ENCODE measurements around the gene SLX4IP. TPM values are rescaled to one million over a fixed set of nuclear protein-coding genes. Genes with fewer than 3 reads are reported as not detected.

Gene SLX4IP
- polyA plus RNA-seq, 3 donors, result 0.76 to 2.5 (median 1.1) TPM

- no peak overlapping the region for H3K4me2 ChIP-seq (replicated peaks; ENCODE audit: extremely low read depth, low read length, poor library complexity, severe bottlenecking)
- Mint-ChIP-seq H3K9me3 (no peaks in the 10 kb centered on the region), H3K4me3 (no peak overlapping the region), H3K36me3 (peaks cover 50 to 56% of the 10 kb centered on the region in 2 donors), H3K4me1 (no peaks in the 10 kb centered on the region), H3K27me3 (ENCODE audit: low read depth in 3 of 3) (no peaks in the 10 kb centered on the region), H3K27ac (no peak overlapping the region)
- intact Hi-C loops (cut with micrococcal nuclease), result no loop called here
- H3K79me2 ChIP-seq (ENCODE audit: insufficient read depth, low read length), result no peaks in the 10 kb centered on the region
- H3K4me3 ChIP-seq (replicated peaks in 1 of 3; ENCODE audit: low read depth in 2 of 3, low read length in 3 of 3), result no peak overlapping the region
- no peaks in the 10 kb centered on the region for H3K27me3 ChIP-seq (ENCODE audit: control insufficient read depth in 2 of 2, insufficient read depth in 2 of 2, low read length in 2 of 2)
- H3K36me3 ChIP-seq (replicated peaks in 1 of 2; ENCODE audit: control insufficient read depth in 1 of 2, insufficient read depth in 2 of 2, low read length in 2 of 2), result peaks cover 3 to 60% of the 10 kb centered on the region in 2 donors
- no peak for DNase-seq
- no peaks in the 10 kb centered on the region for H4K20me1 ChIP-seq (ENCODE audit: insufficient read depth, low read length)
- H3K4me1 ChIP-seq (ENCODE audit: control insufficient read depth in 1 of 2, insufficient read depth in 2 of 2, low read length in 2 of 2), result no peaks in the 10 kb centered on the region
- no peaks in the 10 kb centered on the region for H3K9me3 ChIP-seq (replicated peaks in 1 of 2; ENCODE audit: control insufficient read depth in 1 of 2, insufficient read depth in 1 of 2, low read length in 2 of 2)
- no peak for TF ChIP-seq CTCF (IDR thresholded peaks at IDR 0.05)
- H3K27ac ChIP-seq (ENCODE audit: low read depth in 1 of 2, low read length in 2 of 2), result no peak overlapping the region
- no peak overlapping the region for H2AFZ ChIP-seq (ENCODE audit: insufficient read depth, low read depth, low read length, poor library complexity, severe bottlenecking)
- WGBS (ENCODE audit: insufficient coverage), result no CpG with 5 or more reads among the region's 2 CpGs
- H3K9ac ChIP-seq (ENCODE audit: insufficient read depth, low read length, poor library complexity, severe bottlenecking), result no peak overlapping the region
These were observed 169.8 kb downstream of the SLX4IP start for GRCh38 chr20:10604865-10605440.

DNA sequence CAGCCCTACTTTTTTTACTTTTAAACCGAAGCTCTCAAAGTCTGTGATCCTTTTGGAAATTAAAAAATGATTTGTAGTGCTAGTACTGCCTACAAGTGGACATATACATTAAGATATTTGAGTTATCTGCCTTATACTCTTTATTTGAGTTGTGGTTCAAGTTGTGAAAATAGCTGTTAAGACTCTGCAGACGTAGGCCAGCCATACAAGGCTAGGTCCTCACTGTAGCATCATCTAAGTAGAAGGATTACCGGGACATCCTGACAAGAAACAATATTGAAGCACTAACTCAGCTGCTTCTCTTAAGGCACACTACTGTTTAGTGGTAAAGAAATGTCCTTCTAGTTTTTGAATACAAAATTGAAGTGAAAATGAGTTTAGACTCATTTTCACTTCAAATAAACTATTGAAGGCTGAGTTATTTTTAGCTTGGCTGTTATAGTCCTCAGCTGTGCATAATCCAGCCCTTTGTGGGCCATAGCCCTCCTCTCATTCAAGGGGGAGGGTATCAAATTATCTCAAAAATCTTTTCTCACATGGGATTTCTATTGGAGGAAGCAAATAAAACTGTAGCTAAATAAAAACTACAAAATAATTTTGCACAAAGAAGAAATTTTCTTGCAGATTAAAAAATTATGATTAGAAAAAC, 170.6 kb downstream of the SLX4IP start:
- H4K20me1 ChIP-seq (ENCODE audit: insufficient read depth, low read length), result no peaks in the 10 kb centered on the region
- no peaks in the 10 kb centered on the region for H3K9me3 ChIP-seq (replicated peaks in 1 of 2; ENCODE audit: control insufficient read depth in 1 of 2, insufficient read depth in 1 of 2, low read length in 2 of 2)
- H3K9ac ChIP-seq (ENCODE audit: insufficient read depth, low read length, poor library complexity, severe bottlenecking), result no peak overlapping the region
- H3K27me3 ChIP-seq (ENCODE audit: control insufficient read depth in 2 of 2, insufficient read depth in 2 of 2, low read length in 2 of 2), result no peaks in the 10 kb centered on the region
- H3K36me3 Mint-ChIP-seq, result peaks cover 46 to 50% of the 10 kb centered on the region in 2 donors
- TF ChIP-seq CTCF (IDR thresholded peaks at IDR 0.05), result no peak
- no peaks in the 10 kb centered on the region for H3K27me3 Mint-ChIP-seq (ENCODE audit: low read depth in 3 of 3)
- no peak for DNase-seq
- H3K4me1 ChIP-seq (ENCODE audit: control insufficient read depth in 1 of 2, insufficient read depth in 2 of 2, low read length in 2 of 2), result no peaks in the 10 kb centered on the region
- no peak overlapping the region for H3K4me3 Mint-ChIP-seq
- H3K36me3 ChIP-seq (replicated peaks in 1 of 2; ENCODE audit: control insufficient read depth in 1 of 2, insufficient read depth in 2 of 2, low read length in 2 of 2), result peaks cover 3 to 54% of the 10 kb centered on the region in 2 donors
- no peaks in the 10 kb centered on the region for H3K79me2 ChIP-seq (ENCODE audit: insufficient read depth, low read length)
- no peak overlapping the region for H3K27ac ChIP-seq (ENCODE audit: low read depth in 1 of 2, low read length in 2 of 2)
- H2AFZ ChIP-seq (ENCODE audit: insufficient read depth, low read depth, low read length, poor library complexity, severe bottlenecking), result no peak overlapping the region
- intact Hi-C loops (cut with micrococcal nuclease), result no loop called here
- no peak overlapping the region for H3K27ac Mint-ChIP-seq
- H3K9me3 Mint-ChIP-seq, result no peaks in the 10 kb centered on the region
- no CpG with 5 or more reads among the region's 3 CpGs for WGBS (ENCODE audit: insufficient coverage)
- H3K4me1 Mint-ChIP-seq, result no peaks in the 10 kb centered on the region
- no peak overlapping the region for H3K4me2 ChIP-seq (replicated peaks; ENCODE audit: extremely low read depth, low read length, poor library complexity, severe bottlenecking)
- H3K4me3 ChIP-seq (replicated peaks in 1 of 3; ENCODE audit: low read depth in 2 of 3, low read length in 3 of 3), result no peak overlapping the region

Measured in CD14-positive monocyte (primary cell).